ENCODE results near the gene SPATA2. TPM values are rescaled to one million over a fixed set of nuclear protein-coding genes. Genes with fewer than 3 reads are reported as not detected.

SPATA2 gene, protein sequence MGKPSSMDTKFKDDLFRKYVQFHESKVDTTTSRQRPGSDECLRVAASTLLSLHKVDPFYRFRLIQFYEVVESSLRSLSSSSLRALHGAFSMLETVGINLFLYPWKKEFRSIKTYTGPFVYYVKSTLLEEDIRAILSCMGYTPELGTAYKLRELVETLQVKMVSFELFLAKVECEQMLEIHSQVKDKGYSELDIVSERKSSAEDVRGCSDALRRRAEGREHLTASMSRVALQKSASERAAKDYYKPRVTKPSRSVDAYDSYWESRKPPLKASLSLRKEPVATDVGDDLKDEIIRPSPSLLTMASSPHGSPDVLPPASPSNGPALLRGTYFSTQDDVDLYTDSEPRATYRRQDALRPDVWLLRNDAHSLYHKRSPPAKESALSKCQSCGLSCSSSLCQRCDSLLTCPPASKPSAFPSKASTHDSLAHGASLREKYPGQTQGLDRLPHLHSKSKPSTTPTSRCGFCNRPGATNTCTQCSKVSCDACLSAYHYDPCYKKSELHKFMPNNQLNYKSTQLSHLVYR
- total RNA-seq, result 1 to 10 TPM; 5.0 to 5.5 TPM

DNA sequence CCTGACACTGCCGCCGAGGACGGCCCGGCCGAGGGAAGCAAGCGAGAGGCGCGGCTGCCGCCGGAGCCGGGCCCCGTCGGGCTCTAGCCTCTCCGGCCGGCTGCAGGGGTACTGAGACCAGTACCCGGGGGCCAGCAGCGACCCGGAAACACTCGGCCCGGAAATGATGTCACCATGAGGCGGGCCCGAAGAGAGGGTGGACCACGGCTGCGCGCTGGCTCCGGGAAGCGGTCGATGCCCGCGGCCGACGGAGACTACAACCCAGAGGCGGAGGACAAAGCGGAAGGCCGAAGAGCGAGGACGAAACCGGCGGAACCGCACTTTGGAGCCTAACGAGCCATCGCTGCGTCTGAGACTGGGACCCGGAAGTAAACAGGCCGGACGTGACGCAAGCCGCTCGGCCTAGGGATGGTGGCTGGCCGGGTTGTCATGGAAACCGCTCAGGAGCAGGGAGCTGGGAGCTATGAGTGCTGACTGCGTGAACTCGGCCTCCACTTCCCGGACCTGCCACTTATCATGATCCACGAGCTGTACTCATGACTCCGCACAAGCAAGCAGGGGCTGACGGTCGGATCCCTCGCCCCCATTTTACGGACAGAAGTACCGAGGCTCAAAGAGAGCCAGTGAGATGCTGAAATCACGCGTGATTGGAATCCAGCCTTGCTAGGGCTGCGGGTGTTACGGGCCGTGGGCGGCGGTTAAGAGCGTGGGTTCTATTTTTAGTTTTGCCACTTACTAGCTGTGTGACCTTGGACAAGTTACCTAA lies at the start of gene SPATA2:
Gene SPATA2, minus strand, starts transcription at position 150 of the 766 bp plus-strand sequence. CDS start 7,039 bp downstream, outside the sequence.

DNA sequence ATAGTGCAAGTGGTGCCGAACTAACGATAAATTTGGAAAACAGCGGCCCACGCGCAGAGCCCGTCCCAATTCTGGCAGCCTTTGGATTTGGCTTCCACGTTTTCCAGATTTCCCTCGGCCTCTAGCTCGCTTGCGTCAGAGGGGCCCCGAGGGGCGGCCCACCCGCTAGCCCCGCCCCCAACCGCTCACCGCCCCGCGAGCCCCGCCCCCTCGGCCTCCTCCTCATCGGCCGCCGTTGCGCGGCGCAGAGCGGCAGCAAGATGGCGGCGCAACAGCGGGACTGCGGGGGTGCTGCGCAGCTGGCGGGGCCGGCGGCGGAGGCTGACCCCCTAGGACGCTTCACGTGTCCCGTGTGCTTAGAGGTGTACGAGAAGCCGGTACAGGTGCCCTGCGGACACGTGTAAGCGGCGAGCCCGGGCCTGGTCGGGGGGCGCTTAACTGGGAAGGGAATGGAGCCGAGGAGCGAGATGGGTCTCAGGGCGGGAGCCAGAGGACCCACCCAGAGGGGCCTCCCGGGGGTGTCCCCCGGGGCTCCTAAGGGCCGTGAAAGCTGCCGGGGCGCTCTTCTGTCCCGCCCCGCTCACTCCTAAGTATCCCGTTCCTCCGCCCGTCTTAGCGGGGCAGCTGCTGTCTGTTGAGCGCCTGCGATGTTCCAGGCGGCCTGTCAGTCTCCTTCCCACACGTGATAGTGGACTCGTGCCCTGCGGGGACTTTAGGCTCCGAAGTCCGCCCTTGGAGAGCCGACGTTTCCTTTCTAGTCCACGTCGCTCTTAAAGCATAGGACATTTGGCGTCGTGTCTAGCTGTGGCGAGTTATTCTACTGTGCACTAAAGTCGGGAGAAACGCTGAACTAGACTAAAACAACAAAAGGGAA lies 21.1 kb upstream of the SPATA2 start, which contains the start of gene RNF114:
Gene RNF114, plus strand, starts transcription at position 245 of the 874 bp plus-strand sequence. Its CDS starts 16 bp downstream, at position 261.

Small RNA genes within 50 kb of the gene (small RNA-seq; reads per million reads assigned to genes)
- gene RF00017, result 0 reads per million in 2 donors
- gene RF00019, result 0 reads per million in 2 donors

Other genes starting within 250 kb of the SPATA2 start
- gene B4GALT5, start 201.7 kb downstream of the SPATA2 start, total RNA-seq, result 10 to 100 TPM; 57.8 to 63.6 TPM
- 10 to 100 TPM in 1 of 2 donors, 1 to 10 TPM in 1; 9.0 to 12.4 TPM for gene SLC9A8, start 102.7 kb downstream of the SPATA2 start, total RNA-seq
- gene RNF114, start 20.9 kb upstream of the SPATA2 start, total RNA-seq, result 100 to 1,000 TPM; 137 to 175 TPM
- gene SNAI1, start 67.5 kb upstream of the SPATA2 start, total RNA-seq, result under 1 TPM in 1 of 2 donors, not detected in 1; 0.33 TPM
- gene UBE2V1, start 197.6 kb upstream of the SPATA2 start, total RNA-seq, result 10 to 100 TPM; 63.0 to 88.6 TPM
- gene PEDS1, start 238.2 kb upstream of the SPATA2 start, total RNA-seq, result 10 to 100 TPM; 27.2 to 29.0 TPM

Measured in melanocyte of skin (primary cell).